ENCODE data around the gene PIR.

- no peak for TF ChIP-seq EZH2 (IDR thresholded peaks at IDR 0.05)
- no peak for TF ChIP-seq POLR2AphosphoS5 (IDR thresholded peaks at IDR 0.05; ENCODE audit: borderline replicate concordance, low read depth, low read length)
- TF ChIP-seq FOXP2 (optimal IDR thresholded peaks at IDR 0.05; ENCODE audit: control extremely low read depth, extremely low read length, insufficient read depth), result no peak
Observed at GRCh38 chrX:15472531-15472930, 20.6 kb downstream of the PIR start.
